Ishikawa (cell line): ENCODE measurements around the gene CDR2.

Experiments used
- CEBPB ChIP-seq: IDR thresholded peaks from 2 replicates; pipeline ENCODE4 v1.6.1; 2012
- CREB1 ChIP-seq: IDR thresholded peaks from 2 replicates; pipeline ENCODE4 v1.6.1; 2012; ENCODE audit warnings: low read depth
- EGR1 ChIP-seq: IDR thresholded peaks from 2 replicates; pipeline ENCODE4 v1.6.1; 2012
- EP300 ChIP-seq: IDR thresholded peaks from 2 replicates; pipeline ENCODE4 v1.6.1; 2012; ENCODE audit warnings: borderline replicate concordance
- FOXM1 ChIP-seq: IDR thresholded peaks from 2 replicates; pipeline ENCODE4 v1.6.1; 2012; ENCODE audit warnings: low read depth, borderline replicate concordance
- MAX ChIP-seq: IDR thresholded peaks from 2 replicates; pipeline ENCODE4 v1.6.1; 2012
- NFIC ChIP-seq: IDR thresholded peaks from 2 replicates; pipeline ENCODE4 v1.6.1; 2012
- RAD21 ChIP-seq: IDR thresholded peaks from 2 replicates; pipeline ENCODE4 v1.6.1; 2012; ENCODE audit warnings: low read depth
- REST ChIP-seq: IDR thresholded peaks from 2 replicates; pipeline ENCODE4 v1.6.1; 2012; ENCODE audit warnings: low read depth, mild to moderate bottlenecking
- TAF1 ChIP-seq: IDR thresholded peaks from 2 replicates; pipeline ENCODE4 v1.6.1; 2012; ENCODE audit warnings: low read depth, mild to moderate bottlenecking
- TCF12 ChIP-seq: IDR thresholded peaks from 2 replicates; pipeline ENCODE4 v1.6.1; 2012; ENCODE audit warnings: low read depth
- TEAD4 ChIP-seq: IDR thresholded peaks from 2 replicates; pipeline ENCODE4 v1.6.1; 2012
- USF1 ChIP-seq: IDR thresholded peaks from 2 replicates; pipeline ENCODE4 v1.6.1; 2012
- YY1 ChIP-seq: IDR thresholded peaks from 2 replicates; pipeline ENCODE4 v1.6.1; 2012; ENCODE audit warnings: low read depth
- ZBTB7A ChIP-seq: IDR thresholded peaks from 2 replicates; pipeline ENCODE4 v1.6.1; 2012; ENCODE audit warnings: low read depth

Gene CDR2

GRCh38 chr16:22366371-22366770 is 8.0 kb downstream of the CDR2 start:
- TF ChIP-seq TEAD4 (no peak), TAF1 (no peak), REST (no peak), NFIC (no peak), YY1 (no peak)

- no peak for TF ChIP-seq USF1
- no peak for TF ChIP-seq REST
- TF ChIP-seq TCF12: no peak
- no peak for TF ChIP-seq TAF1
- TF ChIP-seq CREB1: no peak
- TF ChIP-seq EGR1: no peak
- no peak for TF ChIP-seq RAD21
- TF ChIP-seq EP300: no peak
- TF ChIP-seq MAX: no peak
- no peak for TF ChIP-seq FOXM1
Measured at GRCh38 chr16:22364241-22364640, 10.2 kb downstream of the CDR2 start.

GRCh38 chr16:22360963-22361659 is 13.3 kb downstream of the CDR2 start:
- TF ChIP-seq FOXM1: no peak
- TF ChIP-seq RAD21: no peak
- no peak for TF ChIP-seq USF1
- TF ChIP-seq EP300: no peak
- TF ChIP-seq REST: no peak
- TF ChIP-seq YY1: no peak
- no peak for TF ChIP-seq TCF12
- TF ChIP-seq NFIC: no peak
- TF ChIP-seq MAX: no peak
- TF ChIP-seq CEBPB: no peak

GRCh38 chr16:22359679-22360078 is 14.7 kb downstream of the CDR2 start:
- no peak for TF ChIP-seq EGR1
- no peak for TF ChIP-seq MAX
- no peak for TF ChIP-seq TCF12
- TF ChIP-seq CREB1: no peak
- no peak for TF ChIP-seq ZBTB7A
- no peak for TF ChIP-seq TAF1
- TF ChIP-seq YY1: no peak
- TF ChIP-seq CEBPB: no peak
- TF ChIP-seq USF1: no peak
- no peak for TF ChIP-seq EP300
- no peak for TF ChIP-seq REST
